ENCODE results near the gene IFT122. TPM values are rescaled to one million over a fixed set of nuclear protein-coding genes. Genes with fewer than 3 reads are reported as not detected.

Gene IFT122
- total RNA-seq, 2 experiments from 2014 or later, result 22.7 to 26.7 TPM

DNA sequence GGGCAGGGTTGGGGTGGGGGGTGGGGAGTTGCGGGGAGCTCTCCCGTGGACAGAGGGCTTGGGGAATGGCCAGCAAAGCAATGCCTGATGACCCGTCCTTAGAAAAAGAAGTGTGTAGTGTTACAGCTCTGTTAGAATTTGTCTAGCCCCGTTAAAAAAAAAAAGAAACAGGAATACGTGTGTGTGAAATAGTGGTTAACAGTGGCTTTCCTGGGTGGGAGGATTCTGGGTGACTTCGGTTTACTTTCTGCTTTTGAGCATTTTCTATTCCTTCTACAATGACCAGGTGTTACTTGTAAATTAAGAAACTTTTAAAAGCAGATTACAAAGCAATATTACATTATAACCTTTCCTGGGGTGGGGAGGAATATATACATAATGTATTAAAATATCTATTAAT lies 127.9 kb downstream of the IFT122 start:
- Mint-ChIP-seq H3K9me3 (no peaks in the 10 kb centered on the region), H3K27ac (no peak overlapping the region), H3K27me3 (no peaks in the 10 kb centered on the region), H3K36me3 (ENCODE audit: low read depth) (no peaks in the 10 kb centered on the region), H3K4me1 (ENCODE audit: low read depth) (no peaks in the 10 kb centered on the region), H3K4me3 (no peak overlapping the region)
- peaks cover under 1% of the 10 kb centered on the region for H3K36me3 ChIP-seq (ENCODE audit: insufficient read depth, low read length)
- CTCF ChIA-PET, result no interaction called here
- no peak for ATAC-seq (ENCODE audit: poor library complexity)
- H3K27me3 ChIP-seq (ENCODE audit: control insufficient read depth in 1 of 2, insufficient read depth in 2 of 2, low read length in 2 of 2), result no peaks in the 10 kb centered on the region
- POLR2A ChIA-PET, result interaction anchor here (0.8 kb wide), 1 partner anchor 9 kb away, joined by 4 read pairs; no protein-coding TSS in a partner anchor
- intact Hi-C loops (cut with DNase I, micrococcal nuclease), result no loop called here
- DNase-seq, result peak in 1 of 14 experiments; percentile 51
- no peak overlapping the region for H3K4me3 ChIP-seq (ENCODE audit: low read length)
- H3K4me1 ChIP-seq (ENCODE audit: insufficient read depth, low read length), result no peaks in the 10 kb centered on the region
- H3K9me3 ChIP-seq (ENCODE audit: control insufficient read depth in 1 of 2, insufficient read depth in 1 of 2, low read length in 2 of 2), result peaks cover 0 to 5% of the 10 kb centered on the region in 2 experiments
- no peak overlapping the region for H3K27ac ChIP-seq (ENCODE audit: low read depth in 1 of 2, low read length in 2 of 2)
- TF ChIP-seq, protein P1, sequence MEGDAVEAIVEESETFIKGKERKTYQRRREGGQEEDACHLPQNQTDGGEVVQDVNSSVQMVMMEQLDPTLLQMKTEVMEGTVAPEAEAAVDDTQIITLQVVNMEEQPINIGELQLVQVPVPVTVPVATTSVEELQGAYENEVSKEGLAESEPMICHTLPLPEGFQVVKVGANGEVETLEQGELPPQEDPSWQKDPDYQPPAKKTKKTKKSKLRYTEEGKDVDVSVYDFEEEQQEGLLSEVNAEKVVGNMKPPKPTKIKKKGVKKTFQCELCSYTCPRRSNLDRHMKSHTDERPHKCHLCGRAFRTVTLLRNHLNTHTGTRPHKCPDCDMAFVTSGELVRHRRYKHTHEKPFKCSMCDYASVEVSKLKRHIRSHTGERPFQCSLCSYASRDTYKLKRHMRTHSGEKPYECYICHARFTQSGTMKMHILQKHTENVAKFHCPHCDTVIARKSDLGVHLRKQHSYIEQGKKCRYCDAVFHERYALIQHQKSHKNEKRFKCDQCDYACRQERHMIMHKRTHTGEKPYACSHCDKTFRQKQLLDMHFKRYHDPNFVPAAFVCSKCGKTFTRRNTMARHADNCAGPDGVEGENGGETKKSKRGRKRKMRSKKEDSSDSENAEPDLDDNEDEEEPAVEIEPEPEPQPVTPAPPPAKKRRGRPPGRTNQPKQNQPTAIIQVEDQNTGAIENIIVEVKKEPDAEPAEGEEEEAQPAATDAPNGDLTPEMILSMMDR (IDR thresholded peaks at IDR 0.05), result no peak

DNA sequence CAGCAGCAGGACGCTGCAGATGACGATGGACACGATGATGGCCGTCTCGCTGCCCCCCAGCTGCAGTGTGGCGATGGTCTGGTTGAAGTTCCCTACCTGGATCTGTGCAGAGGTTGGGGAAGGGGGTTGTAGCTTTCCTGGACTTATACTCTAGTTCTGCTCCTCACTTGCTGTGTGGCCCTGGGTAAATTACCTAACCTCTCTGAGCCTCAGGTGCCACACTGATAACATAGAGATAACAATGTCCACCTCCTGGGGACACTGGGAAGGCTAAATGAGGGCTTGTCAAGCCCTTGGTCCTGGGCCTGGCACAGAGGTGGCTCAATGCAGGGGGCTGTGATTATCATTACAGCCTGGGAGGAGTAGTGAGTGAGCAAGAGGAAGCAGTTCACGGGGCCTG lies 129.8 kb downstream of the IFT122 start:
- Histone ChIP-seq H3K4me1 (ENCODE audit: insufficient read depth, low read length) (peaks cover 8% of the 10 kb centered on the region), H3K4me3 (ENCODE audit: low read length) (no peak overlapping the region), H3K27me3 (ENCODE audit: control insufficient read depth in 1 of 2, insufficient read depth in 2 of 2, low read length in 2 of 2) (no peaks in the 10 kb centered on the region), H3K36me3 (ENCODE audit: insufficient read depth, low read length) (no peaks in the 10 kb centered on the region), H3K9me3 (ENCODE audit: control insufficient read depth in 1 of 2, insufficient read depth in 1 of 2, low read length in 2 of 2) (peaks cover 0 to 5% of the 10 kb centered on the region in 2 experiments), H3K27ac (ENCODE audit: low read depth in 1 of 2, low read length in 2 of 2) (no peak overlapping the region)
- no peaks in the 10 kb centered on the region for H3K36me3 Mint-ChIP-seq (ENCODE audit: low read depth)
- H3K9me3 Mint-ChIP-seq, result no peaks in the 10 kb centered on the region
- H3K27me3 Mint-ChIP-seq, result no peaks in the 10 kb centered on the region
- CTCF ChIA-PET, result no interaction called here
- no peak overlapping the region for H3K27ac Mint-ChIP-seq
- no peaks in the 10 kb centered on the region for H3K4me1 Mint-ChIP-seq (ENCODE audit: low read depth)
- TF ChIP-seq, protein P1 (IDR thresholded peaks at IDR 0.05), result no peak
- ATAC-seq (ENCODE audit: poor library complexity) (no peak), DNase-seq (no peak)
- POLR2A ChIA-PET, result interaction anchor here (0.7 to 1.0 kb wide), 2 partner anchors 24 to 38 kb away, joined by 3 read pairs; no protein-coding TSS in a partner anchor
- intact Hi-C loops (cut with DNase I, micrococcal nuclease), result no loop called here
- no peak overlapping the region for H3K4me3 Mint-ChIP-seq

Other genes starting within 250 kb of the IFT122 start
- 10 to 100 TPM; 77.7 to 79.3 TPM for gene COPG1, start 190.6 kb upstream of the IFT122 start, total RNA-seq
- 10 to 100 TPM; 63.5 to 64.0 TPM for gene HMCES, start 161.4 kb upstream of the IFT122 start, total RNA-seq
- gene EFCAB12, start 11.6 kb upstream of the IFT122 start, total RNA-seq, result 1 to 10 TPM; 3.2 to 3.4 TPM
- 10 to 100 TPM; 62.0 to 63.9 TPM for gene MBD4, start 276 bp upstream of the IFT122 start, total RNA-seq
- not detected for gene RHO, start 88.4 kb downstream of the IFT122 start, total RNA-seq
- gene H1-8, start 103.0 kb downstream of the IFT122 start, total RNA-seq, result not detected
- gene PLXND1, start 166.5 kb downstream of the IFT122 start, total RNA-seq, result 10 to 100 TPM; 61.7 to 62.5 TPM